Muscle layer of duodenum (tissue), 2 donors: ENCODE data around the gene IMPA2.
"Not testable (repeated sequence)": the region's sequence is repeated elsewhere in the genome, so short reads cannot be mapped to it uniquely, and the experiment has no call there.

Experiments
- H3K27ac ChIP-seq: one replicate; pipeline ENCODE4 v1.7.0; 2013; ENCODE audit warnings: mild to moderate bottlenecking, low read length
- H3K27me3 ChIP-seq: one replicate; pipeline ENCODE4 v1.7.0; 2013; ENCODE audit warnings: low read depth, mild to moderate bottlenecking, control low read depth, low read length
- H3K36me3 ChIP-seq, 2 donors: one replicate each; pipeline ENCODE4 v1.7.0; 2013; ENCODE audit warnings: low read length in 2 of 2, control low read depth in 1 of 2, mild to moderate bottlenecking in 1 of 2; ENCODE audit not compliant: insufficient read depth in 2 of 2, control insufficient read depth in 1 of 2
- H3K4me1 ChIP-seq, 2 donors: one replicate each; pipeline ENCODE4 v1.7.0; 2013; ENCODE audit warnings: low read length in 2 of 2, mild to moderate bottlenecking in 2 of 2, control low read depth in 1 of 2, moderate library complexity in 1 of 2; ENCODE audit not compliant: insufficient read depth in 2 of 2, control insufficient read depth in 1 of 2
- H3K4me3 ChIP-seq, 2 donors: one replicate each; pipeline ENCODE4 v1.7.0; 2013; ENCODE audit warnings: low read length in 2 of 2, low read depth in 1 of 2, mild to moderate bottlenecking in 1 of 2
- H3K9me3 ChIP-seq, 2 donors: one replicate each; pipeline ENCODE4 v1.7.0; 2013; ENCODE audit warnings: low read length in 2 of 2, control low read depth in 1 of 2, mild to moderate bottlenecking in 1 of 2; ENCODE audit not compliant: control insufficient read depth in 1 of 2
- donor health status: healthy.

Gene IMPA2

DNA sequence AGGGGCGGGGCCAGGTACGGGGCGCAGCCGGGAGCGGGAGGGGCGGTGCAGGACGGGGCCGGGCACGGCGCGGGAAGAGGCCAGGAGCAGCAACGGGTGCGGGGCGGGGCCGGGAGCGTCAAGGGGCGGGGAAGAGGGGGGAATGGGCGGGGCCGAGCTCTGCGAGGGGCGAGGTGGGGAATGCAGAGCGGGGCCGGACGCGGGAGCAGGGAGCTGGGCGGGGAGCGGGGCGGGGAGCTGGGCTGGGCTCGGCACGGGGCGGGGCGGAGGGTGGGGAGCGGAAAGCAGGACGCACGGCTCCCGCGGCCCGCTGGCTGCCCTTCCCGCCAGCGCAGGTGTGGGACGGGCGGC is at the start of gene IMPA2:
TSS of gene IMPA2 (plus strand) at position 316 of the 351 bp plus-strand sequence. CDS start 163 bp downstream, outside the sequence.
- Histone ChIP-seq H3K36me3 (no peaks in the 10 kb centered on the region), H3K4me3 (peak within 1 kb of the TSS; percentile 74 to 83), H3K27ac (peak within 1 kb of the TSS; percentile 94), H3K27me3 (no peaks in the 10 kb centered on the region), H3K9me3 (no peaks in the 10 kb centered on the region), H3K4me1 (peaks cover 0 to 6% of the 10 kb centered on the region in 2 donors)

DNA sequence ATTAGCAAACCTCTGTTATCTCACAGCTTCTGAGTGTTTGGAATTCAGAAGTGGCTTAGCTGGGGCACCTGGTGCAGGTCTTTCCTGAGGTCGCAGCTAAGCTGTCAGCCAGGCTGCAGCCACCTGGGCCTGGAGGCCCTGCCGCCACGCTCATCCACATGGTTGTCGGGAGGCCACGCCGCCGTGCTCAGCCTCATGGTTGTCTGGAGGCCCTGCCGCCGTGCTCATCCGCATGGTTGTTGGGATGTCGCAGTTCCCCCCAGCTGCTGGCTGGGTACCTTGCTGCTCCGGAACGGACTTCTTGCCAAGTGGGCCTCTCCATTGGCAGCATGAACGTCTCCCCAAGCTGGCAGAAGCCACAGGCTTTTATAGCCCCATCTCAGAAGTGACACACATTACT is 48.9 kb upstream of the IMPA2 start:
- Histone ChIP-seq H3K36me3 (no peaks in the 10 kb centered on the region), H3K9me3 (no peaks in the 10 kb centered on the region), H3K27ac (no peak overlapping the region), H3K4me3 (no peak overlapping the region), H3K27me3 (no peaks in the 10 kb centered on the region), H3K4me1 (no peaks in the 10 kb centered on the region)

DNA sequence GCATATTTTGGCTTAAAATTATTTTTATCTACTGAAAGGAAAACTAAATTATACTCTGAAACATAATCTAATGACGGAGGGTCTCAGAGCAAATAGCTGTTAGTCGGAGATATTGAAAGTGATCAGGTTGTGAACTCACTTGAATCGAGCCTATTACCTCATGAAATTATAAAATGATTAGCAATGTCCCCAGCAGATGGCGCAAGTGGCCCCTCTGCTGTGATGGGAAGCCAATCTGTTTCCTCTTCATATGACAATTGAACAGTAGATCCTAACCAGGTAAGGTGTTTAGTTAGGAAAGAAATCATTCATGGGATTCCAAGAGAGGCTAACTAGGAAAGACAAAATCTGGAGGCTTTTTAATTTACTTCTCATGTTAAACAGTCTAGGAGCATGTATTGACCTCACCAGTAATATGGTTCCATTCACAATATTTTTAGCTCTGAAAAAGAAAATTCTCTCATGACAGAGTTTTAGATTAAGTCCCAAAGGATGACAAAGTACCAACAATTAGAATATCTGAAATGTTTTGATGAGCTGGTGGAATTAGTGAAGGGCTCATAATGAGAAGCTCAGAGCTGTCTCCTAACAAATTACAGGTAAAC is 43.3 kb upstream of the IMPA2 start:
- no peak overlapping the region for H3K27ac ChIP-seq
- no peaks in the 10 kb centered on the region for H3K9me3 ChIP-seq
- H3K36me3 ChIP-seq: no peaks in the 10 kb centered on the region
- H3K27me3 ChIP-seq: no peaks in the 10 kb centered on the region
- H3K4me1 ChIP-seq: no peaks in the 10 kb centered on the region
- H3K4me3 ChIP-seq: no peak overlapping the region

DNA sequence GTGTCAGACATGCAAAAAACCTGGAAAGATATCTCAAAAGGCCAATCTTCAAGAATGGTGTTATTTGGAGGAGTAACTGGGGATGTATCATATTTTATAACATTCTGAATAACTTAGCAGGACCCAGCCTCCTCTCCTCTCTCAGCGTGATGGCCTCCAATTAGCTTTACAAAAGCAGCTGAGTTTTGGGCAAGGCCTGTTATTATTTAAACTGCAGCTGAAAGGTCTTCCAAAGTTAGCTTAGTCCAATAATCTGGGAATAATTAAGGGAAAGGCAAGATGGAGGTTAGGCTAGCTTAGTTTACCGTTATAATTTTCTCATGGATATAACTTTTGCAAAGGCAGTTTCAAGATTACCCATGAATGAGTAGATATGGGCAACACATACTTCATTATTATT is 40.4 kb upstream of the IMPA2 start:
- no peaks in the 10 kb centered on the region for H3K27me3 ChIP-seq
- H3K36me3 ChIP-seq: no peaks in the 10 kb centered on the region
- H3K9me3 ChIP-seq: no peaks in the 10 kb centered on the region
- no peak overlapping the region for H3K4me3 ChIP-seq
- H3K27ac ChIP-seq: no peak overlapping the region
- H3K4me1 ChIP-seq: no peaks in the 10 kb centered on the region

DNA sequence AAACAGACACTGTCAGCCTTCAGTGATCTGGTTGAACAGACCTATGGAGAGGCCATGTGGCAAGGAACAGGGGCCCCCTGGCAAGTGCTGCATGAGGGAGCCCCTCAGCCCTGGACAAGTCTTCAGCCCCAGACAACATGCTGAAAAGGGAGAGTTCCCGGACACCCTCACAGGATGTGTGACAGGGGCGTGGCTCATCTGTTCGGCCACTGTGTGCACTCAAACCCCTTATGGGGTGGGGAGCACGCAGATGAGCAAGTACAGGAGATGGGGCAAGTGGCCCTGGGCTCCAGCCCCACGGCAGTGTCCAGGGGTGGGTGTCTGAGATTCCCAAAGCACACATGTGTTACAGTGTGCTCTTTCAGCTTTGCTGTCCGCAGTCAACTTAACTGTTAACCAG is 37.8 kb upstream of the IMPA2 start:
- H3K27ac ChIP-seq: no peak overlapping the region
- H3K4me3 ChIP-seq: no peak overlapping the region
- H3K4me1 ChIP-seq: peaks cover 5 to 8% of the 10 kb centered on the region in 2 donors

DNA sequence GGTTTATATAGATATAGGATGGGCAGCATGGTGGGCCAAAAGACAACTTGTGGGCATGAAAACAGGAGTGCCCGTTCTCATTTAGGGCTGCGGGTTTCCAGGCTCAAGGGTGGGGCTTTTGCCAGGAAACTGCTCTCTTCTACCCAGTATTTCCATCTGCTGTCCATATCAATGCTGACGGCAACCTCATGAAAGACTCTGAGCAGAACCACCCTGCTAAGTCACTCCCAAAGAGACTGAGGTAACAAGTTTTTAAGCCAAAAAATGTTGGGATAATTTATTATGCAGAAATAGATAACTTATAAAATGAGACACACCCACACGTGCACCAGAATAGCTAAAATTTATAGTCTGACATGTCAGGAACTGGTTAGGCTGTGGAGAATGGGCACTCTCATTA is 37.1 kb upstream of the IMPA2 start:
- no peaks in the 10 kb centered on the region for H3K27me3 ChIP-seq
- H3K9me3 ChIP-seq: no peaks in the 10 kb centered on the region
- no peaks in the 10 kb centered on the region for H3K36me3 ChIP-seq
- no peak overlapping the region for H3K27ac ChIP-seq
- H3K4me3 ChIP-seq: no peak overlapping the region
- peaks cover 5 to 8% of the 10 kb centered on the region in 2 donors for H3K4me1 ChIP-seq

More for the DNA sequence above, 37.8 kb upstream of the IMPA2 start:
- H3K9me3 ChIP-seq: no peaks in the 10 kb centered on the region
- H3K36me3 ChIP-seq: no peaks in the 10 kb centered on the region
- H3K27me3 ChIP-seq: no peaks in the 10 kb centered on the region

DNA sequence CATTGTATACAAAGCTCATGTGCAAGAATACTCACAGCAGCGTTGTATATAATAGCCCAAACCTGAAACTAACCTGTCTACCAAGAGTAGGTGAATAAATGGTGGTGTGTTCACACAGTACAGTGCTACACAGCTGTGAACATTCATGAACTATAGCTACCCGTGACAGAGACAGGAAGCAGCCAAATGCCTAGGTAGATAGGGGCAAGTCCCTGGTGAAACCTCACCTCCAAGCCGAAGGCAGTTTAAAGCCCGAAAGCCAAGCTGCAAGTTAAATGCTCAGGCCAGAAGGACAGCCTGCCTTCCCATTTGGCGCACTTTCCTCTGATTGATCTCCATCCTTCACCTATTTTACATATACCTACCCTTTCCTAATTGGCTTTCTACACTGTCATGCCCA is 36.5 kb upstream of the IMPA2 start:
- Histone ChIP-seq H3K4me1 (peaks cover 5 to 8% of the 10 kb centered on the region in 2 donors), H3K36me3 (no peaks in the 10 kb centered on the region), H3K27ac (no peak overlapping the region), H3K9me3 (no peaks in the 10 kb centered on the region), H3K4me3 (no peak overlapping the region), H3K27me3 (no peaks in the 10 kb centered on the region)

DNA sequence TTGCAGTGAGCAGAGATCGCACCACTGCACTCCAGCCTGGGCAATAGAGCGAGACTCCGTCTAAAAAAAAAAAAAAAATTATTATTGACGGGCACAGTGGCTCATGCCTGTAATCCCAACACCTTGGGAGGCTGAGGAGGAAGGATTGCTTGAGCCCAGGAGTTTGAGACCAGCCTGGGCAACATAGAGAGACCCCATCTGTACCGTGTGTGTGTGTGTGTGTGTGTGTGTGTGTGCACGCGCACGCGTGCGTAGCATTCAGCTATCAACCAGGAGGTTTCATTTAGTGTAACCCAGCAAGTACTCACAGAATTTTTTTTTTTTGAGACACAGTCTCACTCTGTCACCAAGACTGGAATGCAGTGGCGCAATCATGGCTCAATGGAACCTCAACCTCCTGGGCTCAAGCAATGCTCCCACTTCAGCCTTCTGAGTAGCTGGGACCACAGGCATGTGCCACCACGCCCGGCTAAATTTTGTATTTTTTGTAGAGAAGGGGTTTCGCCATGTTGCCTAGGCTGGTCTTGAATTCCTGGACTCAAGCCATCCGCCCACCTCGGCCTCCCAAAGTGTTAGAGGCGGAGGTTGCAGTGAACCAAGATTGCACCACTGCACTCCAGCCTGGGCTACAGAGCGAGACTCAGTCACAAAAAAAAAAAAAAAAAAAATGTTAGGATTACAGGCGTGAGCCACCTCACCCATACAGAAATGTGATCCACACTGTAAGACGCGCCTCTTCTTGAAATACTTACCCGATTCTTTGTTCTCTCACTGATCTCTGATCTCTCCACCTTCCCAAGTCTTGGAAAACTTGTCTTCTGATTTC is 35.3 kb upstream of the IMPA2 start:
- not testable (repeated sequence) for H3K9me3 ChIP-seq, H3K27me3 ChIP-seq, H3K4me1 ChIP-seq, H3K36me3 ChIP-seq
- Histone ChIP-seq H3K27ac (peak overlapping the region; percentile 84), H3K4me3 (peak overlapping the region in 1 of 2 donors; percentile 63)

DNA sequence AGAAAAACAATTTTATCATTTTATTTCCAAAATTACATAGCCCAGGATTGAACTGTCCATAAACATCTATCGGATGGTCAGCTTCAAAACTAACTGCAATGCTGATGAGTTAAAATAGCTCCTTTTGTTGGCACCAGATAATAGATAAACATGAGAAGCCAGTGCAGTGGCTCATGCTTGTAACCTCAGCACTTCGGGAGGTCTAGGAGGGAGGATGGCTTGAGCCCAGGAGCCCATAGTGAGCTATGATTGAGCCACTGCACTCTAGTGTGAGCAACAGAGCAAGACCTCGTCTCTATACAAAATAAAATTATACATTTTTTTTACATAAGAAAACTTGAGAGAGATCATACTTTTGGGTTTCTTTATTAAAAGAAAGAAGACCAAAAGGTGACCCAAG is 34.6 kb upstream of the IMPA2 start:
- Histone ChIP-seq H3K27ac (peak overlapping the region; percentile 84), H3K4me3 (peak overlapping the region; percentile 63 to 67), H3K36me3 (no peaks in the 10 kb centered on the region), H3K27me3 (no peaks in the 10 kb centered on the region), H3K4me1 (peaks cover 5 to 8% of the 10 kb centered on the region in 2 donors), H3K9me3 (no peaks in the 10 kb centered on the region)

DNA sequence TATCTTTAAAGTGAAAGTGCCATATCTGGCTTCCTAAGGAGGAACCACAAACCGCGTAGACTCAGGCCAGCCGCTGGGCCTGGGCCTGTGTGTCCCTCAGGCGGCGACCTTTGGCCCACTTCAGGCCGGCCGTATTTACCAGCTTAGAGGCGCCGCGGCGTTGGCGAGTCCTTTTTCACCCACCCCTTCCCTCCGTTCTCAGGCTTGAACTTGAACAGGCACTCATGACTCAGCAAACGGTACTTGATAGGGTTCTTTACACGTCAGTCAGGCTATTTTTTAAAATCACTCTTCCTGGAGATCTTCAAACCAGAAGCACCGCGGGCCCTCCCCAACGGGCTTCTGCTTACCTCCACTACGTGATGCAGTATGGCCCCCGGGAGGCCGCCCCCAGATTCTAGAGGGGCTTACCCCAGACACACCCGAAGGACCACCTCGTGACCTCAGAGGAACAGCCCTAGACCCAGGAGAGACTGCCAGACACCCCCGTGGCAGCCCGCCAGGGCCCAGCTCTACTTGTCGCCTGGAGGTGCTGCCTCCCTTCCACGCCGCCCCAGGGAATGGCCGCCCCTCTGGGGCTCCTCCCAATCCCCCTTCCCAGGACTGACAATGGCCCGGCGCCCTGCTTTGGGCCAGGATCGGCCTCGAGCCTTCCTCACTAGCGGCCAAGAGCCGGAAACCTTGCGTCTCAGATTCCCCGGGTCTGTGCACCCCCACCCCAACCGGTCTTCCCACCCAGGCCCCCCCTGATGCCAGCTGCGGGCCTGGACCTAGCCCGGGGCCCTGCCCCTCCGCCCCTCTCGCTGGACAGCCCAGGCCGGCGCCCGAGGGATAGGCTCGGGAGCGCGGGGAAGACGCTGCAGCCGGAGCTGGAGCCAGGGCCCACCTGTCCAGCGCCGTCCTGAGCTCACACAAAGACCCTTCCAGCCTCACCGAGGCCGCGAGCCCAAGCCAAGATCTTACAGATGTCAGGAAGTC is 33.8 kb upstream of the IMPA2 start:
- H3K4me3 ChIP-seq: peak overlapping the region; percentile 63 to 67
- H3K27me3 ChIP-seq: no peaks in the 10 kb centered on the region
- peak overlapping the region; percentile 84 for H3K27ac ChIP-seq
- H3K9me3 ChIP-seq: no peaks in the 10 kb centered on the region
- peaks cover 5 to 8% of the 10 kb centered on the region in 2 donors for H3K4me1 ChIP-seq
- no peaks in the 10 kb centered on the region for H3K36me3 ChIP-seq
